NT2/D1 (cell line): ENCODE results near the gene ACIN1.

Source experiments
- SUZ12 ChIP-seq: IDR thresholded peaks from 2 replicates; pipeline ENCODE4 v1.6.1; 2011; ENCODE audit not compliant: insufficient read length, insufficient read depth; ENCODE audit errors: extremely low read depth
- YY1 ChIP-seq: IDR thresholded peaks from 2 replicates; pipeline ENCODE4 v1.6.1; 2011; ENCODE audit not compliant: insufficient read length, insufficient read depth

- TF ChIP-seq YY1 (no peak), SUZ12 (no peak)
Observed at GRCh38 chr14:23130871-23131270, 35.9 kb upstream of the ACIN1 start.
